Mesothelial cell of epicardium (in vitro differentiated cells): ENCODE measurements around the gene EXOC2. TPM values are rescaled to one million over a fixed set of nuclear protein-coding genes. Genes with fewer than 3 reads are reported as not detected.

ENCODE experiments used
- DNase-seq, 2 experiments: peaks; one replicate each; pipeline ENCODE4 v3.0.0; 2021; ENCODE audit warnings: low spot score in 2 of 2; ENCODE audit not compliant: unreplicated experiment in 2 of 2
- H3K27ac Mint-ChIP-seq: 2 replicates; pipeline ENCODE4 v1.8.0; 2021; ENCODE audit warnings: mixed read lengths
- H3K27me3 Mint-ChIP-seq: 2 replicates; pipeline ENCODE4 v1.8.0; 2021; ENCODE audit warnings: low read depth, mixed read lengths
- H3K36me3 Mint-ChIP-seq: 2 replicates; pipeline ENCODE4 v1.8.0; 2021; ENCODE audit warnings: mixed read lengths
- H3K4me1 Mint-ChIP-seq: 2 replicates; pipeline ENCODE4 v1.8.0; 2021; ENCODE audit warnings: mixed read lengths
- H3K4me3 Mint-ChIP-seq: 2 replicates; pipeline ENCODE4 v1.8.0; 2021; ENCODE audit warnings: mild to moderate bottlenecking, moderate library complexity, mixed read lengths
- H3K9me3 Mint-ChIP-seq: 2 replicates; pipeline ENCODE4 v1.8.0; 2021; ENCODE audit warnings: mixed read lengths
- CTCF ChIP-seq: fragments of 200-600 bp; sonication (generic); IDR thresholded peaks from one replicate; pipeline ENCODE4 v1.5.0; 2021; ENCODE audit warnings: antibody characterized with exemption; ENCODE audit not compliant: unreplicated experiment
- total RNA-seq: library from RNA; stranded (reverse); gene quantifications from 3 replicates; pipeline ENCODE4 v1.2.1, GENCODE V29; 2021

EXOC2 gene
- total RNA-seq, 1 donor from 2014 or later, result 22.9 TPM

- no peak overlapping the region for H3K4me3 Mint-ChIP-seq
- no peak for DNase-seq
- no peaks in the 10 kb centered on the region for H3K4me1 Mint-ChIP-seq
- no peak for TF ChIP-seq CTCF
- H3K9me3 Mint-ChIP-seq, result no peaks in the 10 kb centered on the region
- H3K36me3 Mint-ChIP-seq, result peaks cover 13% of the 10 kb centered on the region
- no peak overlapping the region for H3K27ac Mint-ChIP-seq
- no peaks in the 10 kb centered on the region for H3K27me3 Mint-ChIP-seq
Measured at GRCh38 chr6:635233-635632, 57.7 kb downstream of the EXOC2 start.

GRCh38 chr6:633611-634010 is 59.3 kb downstream of the EXOC2 start:
- H3K36me3 Mint-ChIP-seq, result peaks cover 13% of the 10 kb centered on the region
- TF ChIP-seq CTCF, result no peak
- no peak overlapping the region for H3K4me3 Mint-ChIP-seq
- H3K27me3 Mint-ChIP-seq, result no peaks in the 10 kb centered on the region
- H3K4me1 Mint-ChIP-seq, result no peaks in the 10 kb centered on the region
- H3K9me3 Mint-ChIP-seq, result no peaks in the 10 kb centered on the region
- no peak overlapping the region for H3K27ac Mint-ChIP-seq
- no peak for DNase-seq

- H3K9me3 Mint-ChIP-seq, result no peaks in the 10 kb centered on the region
- no peak overlapping the region for H3K27ac Mint-ChIP-seq
- H3K4me3 Mint-ChIP-seq, result no peak overlapping the region
- peaks cover 6% of the 10 kb centered on the region for H3K36me3 Mint-ChIP-seq
- peaks cover 15% of the 10 kb centered on the region for H3K4me1 Mint-ChIP-seq
- H3K27me3 Mint-ChIP-seq, result no peaks in the 10 kb centered on the region
- no peak for TF ChIP-seq CTCF
- DNase-seq, result no peak
Measured at GRCh38 chr6:628766-629165, 64.2 kb downstream of the EXOC2 start.

- Mint-ChIP-seq H3K36me3 (peaks cover 3% of the 10 kb centered on the region), H3K4me1 (peaks cover 15% of the 10 kb centered on the region), H3K27ac (peak overlapping the region; percentile 37)
Measured at GRCh38 chr6:626236-626635, 66.7 kb downstream of the EXOC2 start.

GRCh38 chr6:624979-625378 is 68.0 kb downstream of the EXOC2 start:
- no peak for DNase-seq
- no peak for TF ChIP-seq CTCF
- no peak overlapping the region for H3K4me3 Mint-ChIP-seq
- H3K36me3 Mint-ChIP-seq, result peaks cover 3% of the 10 kb centered on the region
- no peak overlapping the region for H3K27ac Mint-ChIP-seq
- H3K9me3 Mint-ChIP-seq, result no peaks in the 10 kb centered on the region
- H3K27me3 Mint-ChIP-seq, result no peaks in the 10 kb centered on the region
- H3K4me1 Mint-ChIP-seq, result peaks cover 15% of the 10 kb centered on the region

More at GRCh38 chr6:626236-626635, 66.7 kb downstream of the EXOC2 start:
- Mint-ChIP-seq H3K27me3 (no peaks in the 10 kb centered on the region), H3K9me3 (no peaks in the 10 kb centered on the region), H3K4me3 (no peak overlapping the region)
- TF ChIP-seq CTCF, result no peak
- no peak for DNase-seq

- no peaks in the 10 kb centered on the region for H3K9me3 Mint-ChIP-seq
- no peaks in the 10 kb centered on the region for H3K27me3 Mint-ChIP-seq
- no peak for DNase-seq
- TF ChIP-seq CTCF, result no peak
- H3K36me3 Mint-ChIP-seq, result peaks cover 6% of the 10 kb centered on the region
- H3K4me1 Mint-ChIP-seq, result peaks cover 15% of the 10 kb centered on the region
- no peak overlapping the region for H3K4me3 Mint-ChIP-seq
- H3K27ac Mint-ChIP-seq, result no peak overlapping the region
Measured at GRCh38 chr6:622462-622861, 70.5 kb downstream of the EXOC2 start.
